Ovary (tissue), 3 donors: ENCODE data around the gene ICAM5.

Experiments used
- EP300 ChIP-seq: sonication (generic); formaldehyde crosslinking; IDR thresholded peaks from one replicate; pipeline ENCODE4 v1.6.1; 2017; ENCODE audit warnings: antibody characterized with exemption
- POLR2A ChIP-seq: fragments of 450-650 bp; IDR thresholded peaks from one replicate; pipeline ENCODE4 v1.6.1; 2017; ENCODE audit warnings: antibody characterized with exemption, mild to moderate bottlenecking, moderate library complexity
- TF ChIP-seq, protein P1 (sequence below), 3 donors: fragments of 450-650 bp in 2 of 3; fragments of 200-600 bp in 1 of 3; IDR thresholded peaks; one replicate each; pipeline versions ENCODE4 v1.5.1 to v1.8.0; 2016 to 2022; ENCODE audit warnings: antibody characterized with exemption in 3 of 3, mild to moderate bottlenecking in 1 of 3
- donor health status: DM: no; HTN: no; CAD: no.

DNA sequence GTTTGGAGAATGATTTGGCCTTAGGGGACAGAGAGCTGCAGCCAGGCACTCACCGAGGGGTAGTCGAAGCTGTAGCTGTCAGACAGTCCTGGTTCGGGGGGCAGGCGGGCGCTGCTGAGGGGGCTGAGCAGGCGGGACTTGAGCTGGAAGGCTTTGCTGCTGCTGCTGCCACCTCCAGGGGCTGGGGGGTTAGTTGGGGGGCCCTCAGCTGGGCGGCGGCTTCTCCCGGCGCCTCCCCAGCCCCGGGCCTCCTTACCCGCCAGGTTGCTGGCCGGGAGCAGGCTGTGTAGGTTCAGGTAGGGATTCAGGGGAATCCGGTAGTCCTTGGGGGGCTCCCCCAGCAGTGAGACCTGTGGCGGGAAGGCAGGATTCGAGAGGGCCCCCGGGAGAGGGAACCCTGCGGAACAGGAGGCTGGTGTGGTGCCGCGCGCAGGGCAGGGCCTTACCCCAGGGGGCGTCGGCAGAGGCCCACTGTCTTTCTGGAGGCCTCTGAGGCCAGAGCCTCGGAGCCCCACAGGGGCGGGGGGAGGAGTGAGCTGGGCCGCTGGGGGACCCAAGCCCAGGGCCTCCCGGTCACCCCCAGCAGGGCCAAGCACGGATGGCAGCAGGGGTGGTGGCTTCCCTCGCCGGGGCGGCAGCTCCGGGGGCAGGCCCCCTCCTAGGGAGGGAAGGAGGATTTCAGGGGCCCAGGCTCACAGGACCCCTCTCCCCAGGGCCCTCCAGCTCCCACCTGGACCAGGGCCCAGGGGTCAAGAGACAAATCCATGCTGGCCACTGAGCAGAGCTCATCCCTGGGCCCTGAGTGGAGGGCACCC, 31.1 kb downstream of the ICAM5 start:
- TF ChIP-seq, protein P1, sequence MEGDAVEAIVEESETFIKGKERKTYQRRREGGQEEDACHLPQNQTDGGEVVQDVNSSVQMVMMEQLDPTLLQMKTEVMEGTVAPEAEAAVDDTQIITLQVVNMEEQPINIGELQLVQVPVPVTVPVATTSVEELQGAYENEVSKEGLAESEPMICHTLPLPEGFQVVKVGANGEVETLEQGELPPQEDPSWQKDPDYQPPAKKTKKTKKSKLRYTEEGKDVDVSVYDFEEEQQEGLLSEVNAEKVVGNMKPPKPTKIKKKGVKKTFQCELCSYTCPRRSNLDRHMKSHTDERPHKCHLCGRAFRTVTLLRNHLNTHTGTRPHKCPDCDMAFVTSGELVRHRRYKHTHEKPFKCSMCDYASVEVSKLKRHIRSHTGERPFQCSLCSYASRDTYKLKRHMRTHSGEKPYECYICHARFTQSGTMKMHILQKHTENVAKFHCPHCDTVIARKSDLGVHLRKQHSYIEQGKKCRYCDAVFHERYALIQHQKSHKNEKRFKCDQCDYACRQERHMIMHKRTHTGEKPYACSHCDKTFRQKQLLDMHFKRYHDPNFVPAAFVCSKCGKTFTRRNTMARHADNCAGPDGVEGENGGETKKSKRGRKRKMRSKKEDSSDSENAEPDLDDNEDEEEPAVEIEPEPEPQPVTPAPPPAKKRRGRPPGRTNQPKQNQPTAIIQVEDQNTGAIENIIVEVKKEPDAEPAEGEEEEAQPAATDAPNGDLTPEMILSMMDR (IDR thresholded peaks at IDR 0.05): no peak
- TF ChIP-seq POLR2A (no peak), EP300 (no peak)
